Measurements from ENCODE around the gene CROCC2.

DNA sequence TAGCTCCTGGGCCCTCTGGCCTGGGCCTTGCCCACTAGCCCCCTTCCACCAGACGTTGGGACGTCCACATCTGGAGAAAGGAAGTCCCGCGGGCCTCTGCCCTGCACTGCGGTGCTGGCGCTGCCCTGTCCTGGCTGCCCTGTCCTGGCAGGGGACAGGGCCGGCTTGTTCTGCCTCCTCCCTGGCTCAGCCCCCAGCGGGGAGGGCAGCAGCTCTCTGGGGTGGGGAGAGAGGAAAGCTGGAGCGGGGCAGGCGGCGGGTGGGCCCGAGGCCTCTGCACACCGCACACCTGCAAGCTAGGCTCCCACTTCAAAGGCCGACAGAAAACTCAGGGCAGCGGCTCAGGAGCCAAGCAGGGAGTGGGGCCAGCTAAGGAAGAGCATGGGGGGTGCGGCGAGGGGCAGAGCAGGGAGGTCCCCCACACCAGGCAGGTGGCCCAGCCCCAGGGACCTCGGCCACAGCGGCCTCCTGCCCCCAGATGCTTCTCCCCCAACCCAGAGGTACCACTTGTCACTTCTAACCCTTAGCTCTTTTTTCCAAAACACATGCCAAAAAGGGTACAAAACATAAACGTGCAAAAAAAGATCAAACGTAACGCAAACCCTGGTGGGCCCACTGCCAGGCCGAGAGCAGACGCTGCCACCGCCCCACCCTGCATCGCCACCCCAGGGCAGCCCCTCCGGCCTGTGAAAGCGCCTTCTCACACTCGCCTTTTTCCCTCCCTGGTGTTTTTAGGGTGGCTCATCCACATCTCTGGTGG, 105.8 kb downstream of the CROCC2 start:
- TF ChIP-seq, protein P1, sequence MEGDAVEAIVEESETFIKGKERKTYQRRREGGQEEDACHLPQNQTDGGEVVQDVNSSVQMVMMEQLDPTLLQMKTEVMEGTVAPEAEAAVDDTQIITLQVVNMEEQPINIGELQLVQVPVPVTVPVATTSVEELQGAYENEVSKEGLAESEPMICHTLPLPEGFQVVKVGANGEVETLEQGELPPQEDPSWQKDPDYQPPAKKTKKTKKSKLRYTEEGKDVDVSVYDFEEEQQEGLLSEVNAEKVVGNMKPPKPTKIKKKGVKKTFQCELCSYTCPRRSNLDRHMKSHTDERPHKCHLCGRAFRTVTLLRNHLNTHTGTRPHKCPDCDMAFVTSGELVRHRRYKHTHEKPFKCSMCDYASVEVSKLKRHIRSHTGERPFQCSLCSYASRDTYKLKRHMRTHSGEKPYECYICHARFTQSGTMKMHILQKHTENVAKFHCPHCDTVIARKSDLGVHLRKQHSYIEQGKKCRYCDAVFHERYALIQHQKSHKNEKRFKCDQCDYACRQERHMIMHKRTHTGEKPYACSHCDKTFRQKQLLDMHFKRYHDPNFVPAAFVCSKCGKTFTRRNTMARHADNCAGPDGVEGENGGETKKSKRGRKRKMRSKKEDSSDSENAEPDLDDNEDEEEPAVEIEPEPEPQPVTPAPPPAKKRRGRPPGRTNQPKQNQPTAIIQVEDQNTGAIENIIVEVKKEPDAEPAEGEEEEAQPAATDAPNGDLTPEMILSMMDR (IDR thresholded peaks at IDR 0.05) = no peak
- no peak for TF ChIP-seq EZH2 (IDR thresholded peaks at IDR 0.05; ENCODE audit: borderline replicate concordance, insufficient read depth, low read depth, low read length, poor library complexity, severe bottlenecking)

Data from B cell (primary cell).